Mesodermal cell (in vitro differentiated cells): ENCODE data around the gene CNDP2.

Experiments used
- H3K27ac ChIP-seq: 2 replicates; pipeline ENCODE4 v1.7.0; 2013; ENCODE audit warnings: mild to moderate bottlenecking, low read depth, low read length, moderate library complexity; ENCODE audit not compliant: severe bottlenecking
- H3K36me3 ChIP-seq: 2 replicates; pipeline ENCODE4 v1.7.1; 2013; ENCODE audit warnings: mild to moderate bottlenecking, low read length, moderate library complexity; ENCODE audit not compliant: control insufficient read depth, insufficient read depth
- H3K4me1 ChIP-seq: one replicate; pipeline ENCODE4 v1.7.1; 2013; ENCODE audit warnings: mild to moderate bottlenecking, low read length; ENCODE audit not compliant: insufficient read depth, control insufficient read depth, poor library complexity, severe bottlenecking
- H3K4me3 ChIP-seq: 2 replicates; pipeline ENCODE4 v1.7.0; 2013; ENCODE audit warnings: low read length, control low read depth, mild to moderate bottlenecking; ENCODE audit not compliant: insufficient read depth, poor library complexity, severe bottlenecking; ENCODE audit errors: extremely low read depth
- H3K9me3 ChIP-seq: 2 replicates; pipeline ENCODE4 v1.7.1; 2013; ENCODE audit warnings: mild to moderate bottlenecking, low read length, moderate library complexity; ENCODE audit not compliant: control insufficient read depth
- WGBS, 2 experiments: methylation state at CpG; one replicate each; pipeline ENCODE4 v1.1.5; 2013; ENCODE audit warnings: missing lambda C conversion rate in 2 of 2; ENCODE audit not compliant: insufficient coverage in 2 of 2; 5-methylcytosine and 5-hydroxymethylcytosine counted together

The CNDP2 gene

DNA sequence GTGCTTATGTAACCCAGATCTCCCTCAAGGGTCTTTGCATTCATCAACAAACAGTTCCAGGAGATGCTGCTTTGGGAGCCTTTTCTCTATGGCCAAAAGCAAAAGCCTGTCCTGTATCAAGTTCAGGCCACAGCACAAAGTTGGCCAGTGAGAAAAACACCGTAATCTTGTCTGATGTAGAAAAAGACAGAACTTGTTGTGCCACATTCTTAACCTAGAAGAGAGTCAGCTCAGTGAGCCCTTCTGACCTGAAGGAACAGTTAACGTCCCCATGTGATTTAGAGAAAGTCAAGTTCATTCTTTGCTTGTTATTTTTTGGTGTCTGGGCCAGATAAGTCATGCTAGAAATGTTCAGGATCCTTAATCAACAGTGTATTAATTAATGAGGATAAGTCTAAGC lies 30.3 kb downstream of the CNDP2 start:
- Histone ChIP-seq H3K9me3 (no peaks in the 10 kb centered on the region), H3K27ac (no peak overlapping the region), H3K4me1 (no peaks in the 10 kb centered on the region), H3K36me3 (peaks cover 9% of the 10 kb centered on the region), H3K4me3 (no peak overlapping the region)
- WGBS, 2 experiments = 91 to 100% methylated on average over 2 of the region's 2 CpGs

DNA sequence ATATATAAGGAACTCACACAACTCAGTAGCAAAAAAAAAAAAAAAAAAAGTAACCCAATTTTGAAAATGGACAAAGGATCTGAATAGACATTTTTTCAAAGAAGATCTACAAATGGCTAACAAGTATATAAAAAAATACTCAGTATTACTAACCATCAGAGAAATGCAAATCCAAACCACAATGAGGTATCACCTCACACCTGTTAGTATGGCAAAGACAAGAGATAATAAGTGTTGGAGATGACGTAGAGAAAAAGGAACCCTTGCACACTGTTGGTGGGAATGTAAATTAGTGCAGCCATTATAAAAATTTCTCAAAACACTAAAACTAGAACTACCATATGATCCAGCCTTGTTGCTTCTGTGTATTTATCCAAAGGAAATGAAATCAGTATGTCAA lies 32.3 kb downstream of the CNDP2 start:
- Histone ChIP-seq H3K9me3 (no peaks in the 10 kb centered on the region), H3K4me3 (no peak overlapping the region), H3K36me3 (no peaks in the 10 kb centered on the region), H3K27ac (no peak overlapping the region), H3K4me1 (no peaks in the 10 kb centered on the region)
- no CpG with 5 or more reads among the region's 1 CpG for WGBS, 2 experiments

DNA sequence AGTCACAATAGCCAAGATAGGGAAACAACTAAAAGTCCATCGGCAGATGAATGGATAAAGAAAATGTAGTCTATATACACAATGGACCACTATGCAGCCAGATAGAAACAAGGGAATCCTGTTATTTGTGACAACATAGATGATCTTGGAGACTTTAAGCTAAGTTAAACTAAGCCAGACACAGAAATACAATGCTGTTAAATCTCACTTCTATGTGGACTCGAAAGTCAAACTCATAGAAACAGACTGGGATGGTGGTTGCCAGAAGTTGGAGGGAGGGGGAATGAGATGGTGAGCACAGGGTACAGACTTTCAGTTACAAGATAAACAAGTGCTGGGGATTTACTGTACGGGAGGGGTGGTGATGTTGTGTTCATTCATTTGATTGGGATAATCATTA lies 32.8 kb downstream of the CNDP2 start:
- no peaks in the 10 kb centered on the region for H3K4me1 ChIP-seq
- 100% methylated on average over 1 of the region's 3 CpGs; no CpG with 5 or more reads in 1 of the 2 experiments for WGBS, 2 experiments
- no peak overlapping the region for H3K4me3 ChIP-seq
- H3K9me3 ChIP-seq = no peaks in the 10 kb centered on the region
- H3K27ac ChIP-seq = no peak overlapping the region
- no peaks in the 10 kb centered on the region for H3K36me3 ChIP-seq

DNA sequence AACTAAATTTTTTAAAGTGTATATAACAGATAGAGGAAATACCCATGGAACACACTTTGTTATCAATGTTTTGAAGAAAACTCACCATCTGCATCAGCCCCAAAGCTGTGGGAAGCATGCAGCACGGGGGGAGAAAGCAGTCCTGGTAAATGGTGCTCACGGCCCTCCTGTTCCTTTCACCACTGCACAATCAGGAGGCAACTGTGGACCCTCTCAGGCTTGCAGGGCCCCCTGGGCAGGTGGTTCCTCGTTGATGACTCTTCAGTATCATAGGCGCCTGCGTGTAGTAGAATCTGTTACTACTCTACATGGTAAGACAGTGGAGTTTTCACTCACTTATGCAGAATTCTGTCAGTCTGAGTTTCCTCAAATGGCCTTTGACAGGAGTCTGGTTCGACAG lies 33.2 kb downstream of the CNDP2 start:
- Histone ChIP-seq H3K4me3 (no peak overlapping the region), H3K27ac (no peak overlapping the region), H3K9me3 (no peaks in the 10 kb centered on the region), H3K4me1 (no peaks in the 10 kb centered on the region), H3K36me3 (no peaks in the 10 kb centered on the region)
- 94 to 95% methylated on average over 4 of the region's 6 CpGs for WGBS, 2 experiments

DNA sequence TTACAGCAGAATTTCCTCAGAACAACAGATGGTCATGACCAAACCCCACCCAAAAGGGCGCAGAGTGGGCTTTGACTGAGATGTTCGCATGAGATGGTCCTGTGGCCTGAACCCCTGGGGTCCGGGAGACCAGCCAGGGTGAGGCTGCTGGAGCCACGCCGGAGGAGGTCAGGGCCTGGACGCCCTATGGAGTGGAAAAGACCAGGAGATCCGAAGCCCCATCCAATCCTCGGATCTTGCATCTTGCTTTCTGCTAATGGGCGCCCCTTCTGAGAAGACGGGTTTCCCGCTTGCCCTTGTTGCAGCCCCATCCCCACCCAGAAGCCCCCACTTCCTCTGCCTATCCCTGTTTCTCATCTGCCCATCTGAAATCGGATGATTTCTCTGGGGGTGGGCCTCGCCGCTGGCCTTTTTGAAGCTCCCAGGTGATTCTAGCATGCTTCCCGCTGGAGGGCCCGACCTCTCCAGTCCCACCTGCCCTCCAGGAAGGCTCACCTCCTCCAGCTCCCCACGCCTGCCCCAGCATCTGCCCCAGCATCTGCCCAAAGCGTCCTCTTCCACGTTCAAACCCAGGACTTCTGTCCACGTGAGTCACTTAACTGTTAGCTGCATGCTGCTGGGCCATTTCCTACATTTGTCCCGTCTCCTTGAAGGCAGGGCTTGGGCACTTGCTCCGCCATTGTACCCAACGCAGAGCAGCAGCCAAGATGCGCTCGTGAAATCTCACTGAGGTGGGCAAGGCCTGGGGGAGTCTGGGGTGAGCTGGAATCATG lies 33.8 kb downstream of the CNDP2 start:
- Histone ChIP-seq H3K36me3 (no peaks in the 10 kb centered on the region), H3K9me3 (no peaks in the 10 kb centered on the region), H3K27ac (no peak overlapping the region), H3K4me1 (no peaks in the 10 kb centered on the region), H3K4me3 (no peak overlapping the region)
- WGBS, 2 experiments = 93% methylated on average over 23 to 25 of the region's 25 CpGs

GRCh38 chr18:74530584-74530862 lies 34.4 kb downstream of the CNDP2 start:
- H3K9me3 ChIP-seq = no peaks in the 10 kb centered on the region
- WGBS, 2 experiments = 96 to 98% methylated on average over 6 of the region's 6 CpGs
- no peaks in the 10 kb centered on the region for H3K4me1 ChIP-seq
- H3K27ac ChIP-seq = no peak overlapping the region
- H3K4me3 ChIP-seq = no peak overlapping the region
- no peaks in the 10 kb centered on the region for H3K36me3 ChIP-seq

DNA sequence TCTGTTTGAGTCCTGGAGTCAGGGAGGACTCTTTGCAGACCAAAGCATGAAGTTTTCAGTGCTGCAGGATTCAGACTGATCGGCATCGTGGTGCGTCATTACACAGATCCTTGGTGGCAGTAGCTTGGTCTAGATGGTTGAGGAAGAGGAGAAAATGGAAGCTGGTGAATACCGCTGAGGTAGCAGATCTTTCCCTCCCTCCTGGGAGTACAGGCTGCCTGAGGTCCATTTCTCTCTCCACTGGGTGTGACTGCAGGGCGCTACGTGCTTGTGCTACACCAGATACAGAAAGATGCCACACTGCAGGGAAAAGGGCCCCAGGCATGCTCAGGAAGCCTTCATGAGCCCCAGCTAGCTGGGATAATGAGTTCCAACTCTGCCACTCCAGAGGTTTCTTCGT lies 34.9 kb downstream of the CNDP2 start:
- H3K27ac ChIP-seq = no peak overlapping the region
- H3K9me3 ChIP-seq = no peaks in the 10 kb centered on the region
- H3K4me1 ChIP-seq = no peaks in the 10 kb centered on the region
- no peak overlapping the region for H3K4me3 ChIP-seq
- H3K36me3 ChIP-seq = no peaks in the 10 kb centered on the region
- 94 to 97% methylated on average over 4 to 6 of the region's 7 CpGs for WGBS, 2 experiments

DNA sequence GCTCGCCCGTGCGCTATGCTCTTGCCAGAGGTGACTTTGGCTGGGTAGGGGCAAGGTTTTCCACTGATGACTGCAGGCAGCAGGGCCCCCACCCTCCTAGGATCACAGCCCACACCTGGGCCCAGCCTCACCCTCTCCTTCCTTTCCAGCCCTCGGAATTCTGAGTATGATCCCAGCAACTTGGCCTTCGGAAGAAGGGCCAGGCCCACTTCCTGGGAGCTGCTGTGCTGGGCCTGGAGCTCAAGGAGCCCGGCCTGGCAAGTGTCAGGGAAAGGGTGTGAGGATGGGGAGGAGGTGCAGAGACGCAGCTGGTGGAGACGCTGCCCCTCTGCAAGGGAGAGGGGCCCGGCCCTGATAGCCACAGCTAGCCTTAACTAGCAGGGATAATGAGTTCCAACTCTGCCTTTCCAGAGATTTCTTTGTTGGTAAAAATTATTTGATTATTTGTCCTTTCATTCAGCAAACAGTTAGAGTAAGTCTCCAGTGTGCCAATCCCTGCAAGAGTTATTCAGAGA lies 36.4 kb downstream of the CNDP2 start:
- H3K27ac ChIP-seq = no peak overlapping the region
- no peaks in the 10 kb centered on the region for H3K4me1 ChIP-seq
- H3K4me3 ChIP-seq = no peak overlapping the region
- WGBS, 2 experiments = 63 to 66% methylated on average over 4 to 6 of the region's 9 CpGs
- H3K36me3 ChIP-seq = no peaks in the 10 kb centered on the region
- no peaks in the 10 kb centered on the region for H3K9me3 ChIP-seq

GRCh38 chr18:74533666-74534065 lies 37.5 kb downstream of the CNDP2 start:
- H3K9me3 ChIP-seq = no peaks in the 10 kb centered on the region
- WGBS, 2 experiments = 93 to 94% methylated on average over 11 to 12 of the region's 12 CpGs
- no peaks in the 10 kb centered on the region for H3K36me3 ChIP-seq
- no peak overlapping the region for H3K27ac ChIP-seq
- no peaks in the 10 kb centered on the region for H3K4me1 ChIP-seq
- no peak overlapping the region for H3K4me3 ChIP-seq

DNA sequence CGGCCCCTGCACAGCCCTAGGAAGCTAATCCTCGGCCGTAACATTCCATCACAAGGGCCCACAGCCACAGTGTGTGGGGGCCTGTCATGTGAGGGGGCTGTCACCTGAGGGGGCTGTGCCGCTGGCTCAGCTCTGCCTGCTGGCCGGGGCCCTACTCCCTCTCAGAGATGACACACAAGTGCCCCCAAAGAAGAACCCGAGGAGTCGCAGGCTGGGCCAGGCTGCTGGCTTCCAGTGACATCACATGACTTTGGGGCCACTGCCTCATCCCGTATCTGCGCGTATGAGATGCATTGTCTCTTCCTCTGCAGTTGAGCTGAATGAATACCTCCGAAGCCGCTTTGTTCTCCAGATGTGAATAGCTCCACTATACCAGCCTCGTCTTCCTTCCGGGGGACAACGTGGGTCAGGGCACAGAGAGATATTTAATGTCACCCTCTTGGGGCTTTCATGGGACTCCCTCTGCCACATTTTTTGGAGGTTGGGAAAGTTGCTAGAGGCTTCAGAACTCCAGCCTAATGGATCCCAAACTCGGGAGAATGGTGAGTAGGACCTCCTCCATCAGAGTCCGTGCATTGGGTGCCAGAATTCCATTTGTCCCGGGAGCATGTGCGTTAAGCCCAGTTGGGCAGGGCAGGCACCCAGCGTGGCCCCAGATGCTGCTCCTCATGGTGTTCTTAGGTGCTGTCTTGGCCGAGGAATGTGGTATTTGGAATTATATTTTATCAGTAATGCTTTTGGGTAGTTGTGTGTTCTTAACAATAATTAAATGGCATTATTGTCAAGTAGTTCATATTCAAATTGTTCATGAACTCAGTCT lies 38.2 kb downstream of the CNDP2 start, which contains the start of gene CNDP1:
CNDP1 (plus strand) TSS at position 351 of the 820 bp plus-strand sequence; CDS start at position 519, 168 bp downstream.
- no peak within 1 kb of the TSS for H3K27ac ChIP-seq
- H3K9me3 ChIP-seq = no peaks in the 10 kb centered on the region
- 91 to 92% methylated on average over 19 of the region's 21 CpGs for WGBS, 2 experiments
- H3K4me3 ChIP-seq = no peak within 1 kb of the TSS
- no peaks in the 10 kb centered on the region for H3K36me3 ChIP-seq
- H3K4me1 ChIP-seq = no peaks in the 10 kb centered on the region
